ENCODE results near the gene TUBE1. TPM values are rescaled to one million over a fixed set of nuclear protein-coding genes. Genes with fewer than 3 reads are reported as not detected.

Gene TUBE1
- total RNA-seq, 1 experiment from 2014 or later = 11.2 TPM

GRCh38 chr6:112034616-112034995 is 52.7 kb downstream of the TUBE1 start:
- no peak for DNase-seq (ENCODE audit: low read depth)

DNA sequence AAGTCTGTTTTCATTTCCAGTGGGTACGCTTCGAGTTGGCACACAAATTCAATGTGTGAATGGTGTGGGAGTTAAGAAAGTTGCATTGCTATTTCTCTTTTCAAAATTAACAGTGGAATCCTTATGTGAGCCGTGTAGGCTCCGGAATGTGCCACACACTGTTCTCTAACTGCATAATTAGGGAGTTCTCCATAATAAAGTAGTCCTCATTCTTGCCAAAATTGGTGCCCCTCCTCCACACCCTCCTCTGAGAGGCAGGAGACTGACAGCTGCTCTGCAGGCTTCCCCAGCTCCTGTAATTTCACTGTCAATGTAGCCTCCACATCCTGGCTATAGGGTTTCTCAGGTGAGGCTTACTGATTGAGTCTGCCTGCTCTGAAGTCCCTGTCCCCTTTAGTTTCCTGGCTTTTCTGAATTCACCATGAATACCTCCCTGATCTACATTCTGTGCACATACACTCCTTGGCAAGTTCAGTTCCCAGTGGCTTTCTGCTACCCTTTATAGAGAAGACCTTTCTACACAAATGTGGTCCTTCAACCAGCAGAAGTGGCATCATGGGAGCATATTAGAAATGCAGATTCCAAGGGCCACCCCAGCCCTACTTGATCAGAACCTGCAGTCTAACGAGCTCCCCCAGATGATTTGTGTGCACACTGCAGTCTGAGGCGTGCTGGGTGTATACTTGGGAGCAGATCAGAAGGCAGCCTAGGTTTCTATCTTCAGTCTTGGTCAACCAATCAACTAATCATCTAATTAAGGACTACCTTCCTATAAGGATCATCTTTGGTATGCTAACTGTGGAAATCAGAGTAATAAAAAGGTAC is 53.3 kb downstream of the TUBE1 start:
- DNase-seq (ENCODE audit: low read depth) = no peak

DNA sequence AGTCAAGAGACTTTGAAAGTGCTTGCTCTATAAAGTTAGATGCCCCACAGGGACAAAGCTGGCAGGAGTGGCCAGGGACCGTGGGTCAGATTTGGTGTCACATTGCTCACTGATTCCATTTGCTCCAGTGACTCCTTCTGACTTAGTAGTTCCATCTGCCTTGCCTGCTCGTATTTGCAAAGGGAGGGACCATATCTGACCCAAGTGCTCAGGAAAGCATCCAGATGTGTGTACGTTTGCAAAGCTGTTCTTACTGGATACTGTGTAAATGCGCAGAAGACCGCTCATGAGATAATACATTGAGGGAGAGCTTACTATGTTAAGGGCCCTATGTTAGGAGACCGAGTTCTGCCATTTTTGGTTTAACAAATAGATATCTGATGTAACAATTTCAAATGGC is 54.6 kb downstream of the TUBE1 start:
- DNase-seq (ENCODE audit: low read depth) = no peak

GRCh38 chr6:112031960-112032359 is 55.3 kb downstream of the TUBE1 start:
- DNase-seq (ENCODE audit: low read depth) = no peak

- DNase-seq (ENCODE audit: low read depth) = no peak
These were observed 56.2 kb downstream of the TUBE1 start for GRCh38 chr6:112030961-112031660.

DNA sequence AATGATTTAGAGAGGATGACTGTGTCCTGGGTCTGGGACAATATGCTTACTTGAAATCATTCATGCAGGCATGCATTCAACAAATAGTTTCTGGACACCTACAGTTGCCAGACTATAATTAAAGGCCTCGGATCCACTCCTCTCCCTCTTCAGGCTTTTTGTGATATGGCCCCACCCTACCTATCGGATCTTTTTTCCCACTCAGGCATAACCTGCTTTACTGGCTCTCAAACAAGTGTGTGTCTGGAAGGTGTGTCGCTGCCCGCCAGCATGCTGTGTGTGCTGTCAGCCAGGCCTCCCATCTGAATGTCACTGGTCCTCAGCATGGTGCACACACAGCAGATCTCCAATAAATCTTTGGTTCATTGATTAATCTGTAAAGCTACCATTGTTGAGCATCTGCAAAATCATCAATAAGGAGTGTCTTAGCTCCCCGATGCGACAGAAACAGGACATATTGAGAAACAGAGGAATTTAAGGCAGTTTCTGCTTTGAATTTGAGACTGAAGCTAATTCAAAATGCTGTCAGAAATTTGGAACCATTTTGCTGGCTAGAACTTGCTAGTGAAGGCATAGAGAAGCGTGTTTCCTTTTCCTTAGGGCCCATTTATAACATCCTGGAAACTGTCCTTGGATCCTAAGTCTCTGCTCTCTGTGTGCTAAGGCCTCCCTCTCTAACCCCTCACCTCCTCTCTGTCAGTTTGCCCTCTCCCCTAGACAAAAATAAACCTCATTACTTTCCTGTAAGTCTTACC is 56.9 kb downstream of the TUBE1 start:
- DNase-seq (ENCODE audit: low read depth) = no peak

GRCh38 chr6:112029045-112029822 is 58.0 kb downstream of the TUBE1 start:
- DNase-seq (ENCODE audit: low read depth) = peak; percentile 62

GRCh38 chr6:112027942-112028674 is 59.2 kb downstream of the TUBE1 start:
- no peak for DNase-seq (ENCODE audit: low read depth)

DNA sequence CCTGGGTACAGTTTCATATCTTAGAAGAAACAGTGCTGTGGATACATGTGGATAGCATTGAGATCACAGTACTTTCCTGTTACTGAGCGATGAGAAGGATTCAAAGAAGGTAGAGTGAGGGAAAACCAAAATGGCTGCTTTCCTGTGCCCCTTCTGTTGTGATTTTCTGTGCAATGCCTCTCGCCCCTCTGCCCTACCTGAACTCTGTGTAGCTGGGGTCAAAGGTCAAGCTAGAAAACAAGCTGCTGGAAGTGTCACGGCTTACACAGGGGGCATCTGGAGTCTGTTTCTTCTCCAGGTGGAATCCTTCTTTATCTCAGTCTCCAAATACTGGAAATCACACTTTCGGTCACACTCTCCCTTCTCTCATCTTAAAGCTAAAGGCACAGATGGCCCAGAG is 60.3 kb downstream of the TUBE1 start:
- no peak for DNase-seq (ENCODE audit: low read depth)

- no peak for DNase-seq (ENCODE audit: low read depth)
These were observed 62.8 kb downstream of the TUBE1 start for GRCh38 chr6:112024464-112024863.

DNA sequence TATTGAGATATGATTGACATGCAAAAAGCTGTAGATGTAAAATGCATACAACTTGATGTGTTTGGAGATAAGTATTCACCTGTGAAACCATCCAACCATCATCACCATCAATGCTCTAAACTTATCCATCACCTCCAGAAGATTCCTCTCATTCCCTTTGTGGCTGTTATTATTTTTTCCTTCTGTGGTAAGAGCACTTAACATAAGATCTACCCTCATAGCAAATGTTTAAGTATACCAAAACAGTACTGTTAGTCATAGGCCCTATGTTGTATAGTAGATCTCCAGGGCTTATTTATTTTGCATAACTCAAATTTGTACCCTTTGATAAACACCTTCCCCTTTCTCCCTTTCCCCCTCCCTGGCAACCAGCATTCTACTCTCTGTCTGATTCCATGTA is 64.5 kb downstream of the TUBE1 start:
- DNase-seq (ENCODE audit: low read depth) = no peak

GRCh38 chr6:112021691-112022310 is 65.5 kb downstream of the TUBE1 start:
- DNase-seq (ENCODE audit: low read depth) = no peak

Other genes starting within 250 kb of the TUBE1 start
- 95.8 and 103 TPM in 2 replicates for gene FYN, start 214.0 kb downstream of the TUBE1 start, total RNA-seq (2014; rRNA removed)
- not detected in 2 replicates for gene CCN6, start 33.4 kb downstream of the TUBE1 start, total RNA-seq (2014; rRNA removed)
- gene FAM229B, start 109 bp upstream of the TUBE1 start, total RNA-seq (2014; rRNA removed) = 7.8 and 9.7 TPM in 2 replicates
- gene LAMA4, start 167.1 kb upstream of the TUBE1 start, total RNA-seq (2014; rRNA removed) = 6.5 and 6.8 TPM in 2 replicates

Data from LHCN-M2 (cell line).